Stimulated activated CD4-positive, alpha-beta T cell treated with anti-CD3 and anti-CD28 coated beads, Interleukin-2, amount 100 ng/mL, for 48 hours (primary cell): ENCODE results near the gene TBXA2R.

Experiments
- DNase-seq, 2 donors: peaks; one replicate each; pipeline ENCODE4 v3.0.0-alpha.2; 2020

Gene TBXA2R

DNA sequence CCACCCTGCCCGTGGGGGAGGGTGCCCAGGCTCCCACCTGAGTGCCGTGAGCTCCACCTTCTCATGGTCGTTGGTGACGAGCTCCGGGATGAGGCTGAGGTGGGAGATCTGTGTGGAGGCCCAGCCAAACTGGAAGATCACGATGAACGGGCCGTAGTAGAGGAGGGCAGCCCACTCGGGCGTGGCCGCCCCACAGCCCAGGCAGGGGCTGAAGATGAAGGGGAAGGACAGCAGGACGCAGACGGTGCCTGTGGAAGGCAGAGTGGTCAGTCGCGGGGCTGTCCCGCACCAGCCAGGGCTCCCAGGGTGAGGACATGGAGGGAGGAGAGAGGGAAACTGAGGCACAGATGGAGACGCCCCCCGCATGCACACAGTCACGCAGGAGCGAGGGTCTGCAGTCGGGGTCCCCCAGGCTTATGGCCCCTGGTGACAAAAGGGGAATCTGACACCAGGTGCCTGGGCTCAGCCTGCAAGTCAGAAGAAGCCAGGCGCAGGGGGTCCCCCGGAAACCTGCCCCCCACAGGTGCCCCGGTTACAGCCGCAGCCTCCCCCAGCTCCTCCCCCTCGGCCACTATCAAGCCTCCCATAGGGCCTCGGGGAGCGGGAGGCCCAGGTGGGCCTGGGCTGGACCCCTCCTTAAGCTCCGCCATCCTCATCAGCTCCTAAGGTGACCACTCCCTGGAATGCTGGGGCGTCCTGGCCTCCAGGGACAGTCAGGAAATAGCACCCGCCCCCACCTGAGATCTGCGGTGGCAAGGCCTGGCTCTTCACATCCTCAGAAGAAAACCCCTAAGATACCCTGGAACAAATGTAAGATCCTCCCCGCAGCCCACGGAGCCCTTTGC is 55.5 kb downstream of the TBXA2R start:
- DNase-seq = no peak

DNA sequence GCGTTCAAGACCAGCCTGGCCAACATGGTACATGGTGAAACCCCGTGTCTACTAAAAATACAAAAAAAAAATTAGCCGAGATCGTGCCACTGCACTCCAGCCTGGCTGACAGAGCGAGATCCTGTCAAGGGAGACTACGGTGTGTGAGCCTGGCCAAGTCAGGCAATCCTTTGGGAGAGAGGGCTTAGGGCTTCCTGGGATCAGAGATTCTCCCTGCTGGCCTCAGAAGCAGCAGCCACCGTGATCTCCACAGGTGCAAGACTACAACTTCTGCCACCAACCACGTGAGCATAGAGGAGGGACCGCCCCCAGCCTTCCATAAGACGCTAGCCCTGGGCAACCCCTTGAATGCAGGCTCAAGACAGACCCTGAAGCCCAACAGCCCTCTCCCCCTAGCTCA is 56.9 kb downstream of the TBXA2R start:
- DNase-seq = no peak

DNA sequence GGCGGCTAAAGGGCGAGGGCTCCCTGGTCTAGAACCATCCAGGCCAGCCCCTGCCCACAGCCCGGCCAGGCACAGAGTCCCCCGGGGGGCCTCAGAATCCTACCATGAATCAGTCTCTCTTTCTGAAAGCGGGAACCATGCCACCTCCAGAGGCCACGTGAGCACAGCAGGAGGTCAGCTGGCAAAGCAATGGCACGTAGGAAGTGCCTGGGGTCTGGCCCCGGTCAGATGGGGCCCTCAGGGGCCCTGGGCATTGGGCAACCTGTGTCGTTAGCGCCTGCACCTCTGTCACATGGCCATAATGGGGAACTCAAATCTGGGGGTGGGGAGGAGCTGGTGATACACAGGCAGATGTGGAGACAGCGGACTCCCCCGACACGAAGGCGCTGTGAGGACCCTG is 58.1 kb downstream of the TBXA2R start:
- DNase-seq = no peak

DNA sequence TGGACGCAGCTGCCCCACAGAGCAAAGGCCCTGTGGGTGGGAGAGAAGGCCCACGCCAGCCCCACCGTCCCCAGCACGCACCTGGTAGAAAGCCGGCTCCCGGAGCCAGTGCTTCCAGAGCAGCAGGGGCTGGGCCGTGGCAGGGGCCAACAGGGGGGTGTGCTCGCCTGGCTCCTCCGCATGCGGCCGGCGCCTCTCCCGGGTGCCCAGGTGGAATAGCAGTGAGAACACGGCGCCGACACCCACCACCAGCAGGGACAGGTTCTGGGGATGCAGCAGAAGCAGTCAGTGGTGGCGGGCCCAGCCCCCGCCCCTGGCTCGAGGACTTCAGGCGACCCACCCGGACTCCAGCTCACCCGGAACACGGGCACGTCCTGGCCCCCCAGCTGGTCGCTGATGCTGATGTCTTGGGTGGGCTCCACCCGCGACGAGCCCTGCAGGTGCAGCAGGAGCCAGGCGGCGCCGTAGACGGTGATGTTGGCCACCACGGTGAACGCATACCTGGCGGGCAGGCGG is 58.9 kb downstream of the TBXA2R start:
- no peak for DNase-seq

GRCh38 chr19:3547301-3547731 is 59.4 kb downstream of the TBXA2R start:
- peak; percentile 34 to 41 for DNase-seq

DNA sequence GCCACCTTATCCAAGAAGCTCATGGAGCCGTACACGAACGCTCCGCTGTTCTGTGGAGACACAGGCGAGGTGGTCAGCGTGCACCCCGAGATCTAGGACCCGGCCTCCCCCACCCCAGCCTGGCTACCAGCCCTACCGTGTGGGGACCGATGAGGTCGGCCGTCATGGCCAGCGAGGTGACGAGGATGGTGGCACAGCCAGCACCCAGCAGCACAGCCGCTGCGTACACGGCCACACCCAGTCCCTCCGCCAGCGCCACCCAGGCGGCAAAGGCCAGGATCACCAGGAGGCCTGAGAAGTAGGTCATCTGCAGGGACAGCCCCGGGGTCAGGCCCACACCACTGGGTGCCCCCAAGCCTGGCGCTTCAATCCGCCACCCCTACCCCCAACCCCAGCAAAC is 60.6 kb downstream of the TBXA2R start:
- no peak for DNase-seq

GRCh38 chr19:3545669-3546034 is 61.0 kb downstream of the TBXA2R start:
- no peak for DNase-seq

DNA sequence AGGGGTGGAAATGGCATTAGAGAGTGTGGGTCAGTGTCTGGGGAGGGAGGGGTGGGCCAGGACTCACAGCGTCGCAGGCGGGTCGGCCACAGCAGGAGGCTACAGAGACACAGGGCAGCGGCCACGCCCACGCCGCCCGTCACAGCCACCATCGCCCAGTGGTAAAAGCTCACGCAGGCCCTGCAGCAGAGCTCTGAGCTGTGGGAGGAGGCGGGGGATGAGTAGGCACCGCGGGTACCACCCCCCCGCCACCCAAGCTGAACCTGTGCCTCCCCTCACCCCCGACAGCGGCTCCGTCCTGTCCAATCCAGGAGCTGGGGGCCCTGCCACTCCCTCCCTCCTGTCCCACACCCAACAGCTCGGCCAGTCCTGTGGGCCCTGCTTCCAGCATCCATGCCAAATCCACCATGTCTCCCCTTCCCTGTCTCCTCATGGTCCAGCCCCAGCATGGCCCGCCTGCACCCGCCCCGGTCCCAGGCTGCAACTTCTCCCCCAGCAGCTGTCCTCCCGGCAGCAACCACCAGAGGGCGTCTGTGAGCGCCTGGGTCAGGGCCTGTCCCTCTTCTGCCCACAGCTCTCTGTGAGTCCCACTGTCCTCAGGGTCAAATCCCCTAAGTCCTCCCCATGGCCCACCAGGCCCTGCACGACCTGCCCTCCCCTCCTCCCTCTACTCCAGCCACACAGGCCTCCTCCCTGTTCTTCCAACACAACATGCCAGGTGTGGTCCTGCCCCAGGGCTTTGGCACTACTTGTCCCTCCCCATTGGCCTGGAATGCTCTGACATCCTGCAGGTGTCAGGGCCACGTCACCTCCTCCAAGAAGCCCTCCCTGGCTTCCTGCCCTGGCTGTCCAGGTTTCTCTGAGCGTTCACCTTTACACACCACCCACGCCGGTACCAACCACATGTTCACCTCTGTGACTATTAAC is 61.7 kb downstream of the TBXA2R start:
- peak; percentile 89 for DNase-seq
